Spinal cord (tissue), 10 donors: ENCODE data around the gene FAM25G. TPM values are rescaled to one million over a fixed set of nuclear protein-coding genes. Genes with fewer than 3 reads are reported as not detected.

Experiments
- DNase-seq, 6 donors: peaks; one replicate each; pipeline versions ENCODE4 v3.0.0 to v3.0.0-alpha.2; 2013 to 2015; ENCODE audit warnings: low spot score in 6 of 6, low read depth in 4 of 6
- H3K27ac ChIP-seq: one replicate; pipeline ENCODE4 v1.5.1; 2013; ENCODE audit warnings: low read depth, low read length, control low read depth
- H3K27me3 ChIP-seq: one replicate; pipeline ENCODE4 v1.6.1; 2013; ENCODE audit warnings: low read length; ENCODE audit not compliant: control insufficient read depth, insufficient read depth
- H3K36me3 ChIP-seq: one replicate; pipeline ENCODE4 v1.6.1; 2013; ENCODE audit warnings: low read length; ENCODE audit not compliant: control insufficient read depth, insufficient read depth
- H3K4me1 ChIP-seq: one replicate; pipeline ENCODE4 v1.6.1; 2013; ENCODE audit warnings: low read length; ENCODE audit not compliant: control insufficient read depth, insufficient read depth
- H3K4me3 ChIP-seq: one replicate; pipeline ENCODE4 v1.5.1; 2013; ENCODE audit warnings: low read depth, low read length, control low read depth
- H3K9me3 ChIP-seq: one replicate; pipeline ENCODE4 v1.6.1; 2013; ENCODE audit warnings: low read length; ENCODE audit not compliant: control insufficient read depth, insufficient read depth
- WGBS: methylation state at CpG from one replicate; pipeline ENCODE4 v1.1.5; 2013; ENCODE audit warnings: missing lambda C conversion rate; ENCODE audit not compliant: insufficient coverage; 5-methylcytosine and 5-hydroxymethylcytosine counted together
- polyA plus RNA-seq, 2 donors: library from polyadenylated mRNA; unstranded; fragments of 120-200 nt; gene quantifications; one replicate each; pipeline ENCODE4 v1.2.1, GENCODE V29; 2013; ENCODE audit not compliant: insufficient read length in 2 of 2
- total RNA-seq, 2 donors: library from RNA; depleted of rRNA in 1 of 2; stranded (reverse); fragments of 120-200 nt in 1 of 2; fragments of >200 nt in 1 of 2; gene quantifications; one replicate each; pipeline versions ENCODE4 v1.2.3 to v1.2.4, GENCODE V29; 2013 to 2014
- donor health status: healthy.

Gene FAM25G
- total and polyA plus RNA-seq, 4 donors: not detected

- DNase-seq: no peak
- Histone ChIP-seq H3K27ac (no peak overlapping the region), H3K4me1 (peaks cover 11% of the 10 kb centered on the region), H3K27me3 (no peaks in the 10 kb centered on the region), H3K36me3 (no peaks in the 10 kb centered on the region), H3K9me3 (peaks cover 2% of the 10 kb centered on the region), H3K4me3 (no peak overlapping the region)
- 93% methylated on average over 2 of the region's 2 CpGs for WGBS
These were observed 41.1 kb downstream of the FAM25G start for GRCh38 chr10:47450442-47450841.

GRCh38 chr10:47449979-47450378 is 41.5 kb downstream of the FAM25G start:
- Histone ChIP-seq H3K27ac (no peak overlapping the region), H3K4me1 (peaks cover 10% of the 10 kb centered on the region), H3K36me3 (no peaks in the 10 kb centered on the region), H3K4me3 (no peak overlapping the region), H3K27me3 (no peaks in the 10 kb centered on the region), H3K9me3 (peaks cover 2% of the 10 kb centered on the region)
- DNase-seq: no peak
- WGBS: 61% methylated on average over 10 of the region's 10 CpGs

GRCh38 chr10:47449102-47449978 is 42.2 kb downstream of the FAM25G start:
- WGBS: 70% methylated on average over 5 of the region's 9 CpGs
- Histone ChIP-seq H3K27me3 (no peaks in the 10 kb centered on the region), H3K27ac (no peak overlapping the region), H3K4me3 (no peak overlapping the region), H3K36me3 (no peaks in the 10 kb centered on the region), H3K9me3 (peaks cover 2% of the 10 kb centered on the region), H3K4me1 (peaks cover 10% of the 10 kb centered on the region)
- DNase-seq: no peak

- 75% methylated on average over 3 of the region's 3 CpGs for WGBS
- H3K4me1 ChIP-seq: peaks cover 8% of the 10 kb centered on the region
- no peak overlapping the region for H3K4me3 ChIP-seq
- DNase-seq: no peak
- no peaks in the 10 kb centered on the region for H3K36me3 ChIP-seq
- no peaks in the 10 kb centered on the region for H3K27me3 ChIP-seq
- H3K27ac ChIP-seq: no peak overlapping the region
- peaks cover 2% of the 10 kb centered on the region for H3K9me3 ChIP-seq
These were observed 43.8 kb downstream of the FAM25G start for GRCh38 chr10:47447705-47448104.

- H3K27ac ChIP-seq: no peak overlapping the region
These were observed 44.3 kb downstream of the FAM25G start for GRCh38 chr10:47447209-47447608.

GRCh38 chr10:47445720-47446119 is 45.8 kb downstream of the FAM25G start:
- Histone ChIP-seq H3K36me3 (no peaks in the 10 kb centered on the region), H3K9me3 (peaks cover 2% of the 10 kb centered on the region), H3K4me3 (no peak overlapping the region), H3K27ac (no peak overlapping the region), H3K4me1 (peaks cover 8% of the 10 kb centered on the region), H3K27me3 (no peaks in the 10 kb centered on the region)
- WGBS: no CpG with 5 or more reads among the region's 1 CpG
- DNase-seq: no peak

More at GRCh38 chr10:47447209-47447608, 44.3 kb downstream of the FAM25G start:
- 85% methylated on average over 4 of the region's 4 CpGs for WGBS
- Histone ChIP-seq H3K27me3 (no peaks in the 10 kb centered on the region), H3K4me3 (no peak overlapping the region), H3K9me3 (peaks cover 2% of the 10 kb centered on the region), H3K36me3 (no peaks in the 10 kb centered on the region), H3K4me1 (peaks cover 8% of the 10 kb centered on the region)
- no peak for DNase-seq

GRCh38 chr10:47444047-47444446 is 47.5 kb downstream of the FAM25G start:
- Histone ChIP-seq H3K27me3 (no peaks in the 10 kb centered on the region), H3K36me3 (no peaks in the 10 kb centered on the region), H3K4me3 (no peak overlapping the region), H3K4me1 (no peaks in the 10 kb centered on the region), H3K27ac (no peak overlapping the region), H3K9me3 (peaks cover 2% of the 10 kb centered on the region)
- no peak for DNase-seq
- 69% methylated on average over 2 of the region's 2 CpGs for WGBS

- no peak overlapping the region for H3K4me3 ChIP-seq
- WGBS: 73% methylated on average over 1 of the region's 2 CpGs
- H3K9me3 ChIP-seq: peaks cover 2% of the 10 kb centered on the region
- H3K36me3 ChIP-seq: no peaks in the 10 kb centered on the region
- DNase-seq: no peak
- no peaks in the 10 kb centered on the region for H3K27me3 ChIP-seq
- no peak overlapping the region for H3K27ac ChIP-seq
- no peaks in the 10 kb centered on the region for H3K4me1 ChIP-seq
These were observed 48.4 kb downstream of the FAM25G start for GRCh38 chr10:47443145-47443544.

- Histone ChIP-seq H3K9me3 (peaks cover 2% of the 10 kb centered on the region), H3K4me1 (no peaks in the 10 kb centered on the region), H3K4me3 (no peak overlapping the region), H3K27ac (no peak overlapping the region), H3K27me3 (no peaks in the 10 kb centered on the region), H3K36me3 (no peaks in the 10 kb centered on the region)
- DNase-seq: no peak
- 76% methylated on average over 5 of the region's 5 CpGs for WGBS
These were observed 49.1 kb downstream of the FAM25G start for GRCh38 chr10:47442351-47442750.

GRCh38 chr10:47441938-47442337 is 49.6 kb downstream of the FAM25G start:
- H3K9me3 ChIP-seq: peaks cover 2% of the 10 kb centered on the region
- H3K4me1 ChIP-seq: no peaks in the 10 kb centered on the region
- no peak overlapping the region for H3K4me3 ChIP-seq
- DNase-seq: no peak
- H3K27ac ChIP-seq: no peak overlapping the region
- no peaks in the 10 kb centered on the region for H3K27me3 ChIP-seq
- WGBS: 73% methylated on average over 4 of the region's 4 CpGs
- H3K36me3 ChIP-seq: no peaks in the 10 kb centered on the region
